HEK293T (cell line): ENCODE data around the gene CASQ2.

Experiments used
- CTCF ChIA-PET: fragments of 350-600 bp; formaldehyde crosslinking; extraction: SDS; loops from one replicate; lab custom pipeline; 2021; ENCODE audit warnings: antibody characterized with exemption, inconsistent platforms; lab: Yijun Ruan, JAX
- POLR2A ChIA-PET: fragments of 350-600 bp; formaldehyde crosslinking; extraction: SDS; loops from one replicate; lab custom pipeline; 2020; ENCODE audit warnings: antibody characterized with exemption, inconsistent platforms; lab: Yijun Ruan, JAX
- DNase-seq: peaks from one replicate; pipeline ENCODE4 v3.0.0; 2012; ENCODE audit warnings: mixed read lengths; ENCODE audit errors: extremely low spot score
- ARNT ChIP-seq: fragments of 450-650 bp; IDR thresholded peaks from 2 replicates; pipeline ENCODE4 v1.6.1; 2017; ENCODE audit warnings: mild to moderate bottlenecking
- BHLHE40 ChIP-seq: fragments of 450-650 bp; IDR thresholded peaks from 2 replicates; pipeline ENCODE4 v1.6.1; 2016; ENCODE audit warnings: mild to moderate bottlenecking, moderate library complexity, borderline replicate concordance
- CTBP1 ChIP-seq: fragments of 450-650 bp; IDR thresholded peaks from 2 replicates; pipeline ENCODE4 v1.6.1; 2016; ENCODE audit warnings: borderline replicate concordance
- ELF4 ChIP-seq: fragments of 450-650 bp; IDR thresholded peaks from 2 replicates; pipeline ENCODE4 v1.6.1; 2017; ENCODE audit warnings: antibody characterized with exemption
- FOXA1 ChIP-seq: fragments of 450-650 bp; IDR thresholded peaks from 2 replicates; pipeline ENCODE4 v1.6.1; 2016; ENCODE audit warnings: mild to moderate bottlenecking
- FOXK2 ChIP-seq: fragments of 450-650 bp; IDR thresholded peaks from 2 replicates; pipeline ENCODE4 v1.6.1; 2016; ENCODE audit warnings: mild to moderate bottlenecking
- FOXM1 ChIP-seq: fragments of 450-650 bp; IDR thresholded peaks from 2 replicates; pipeline ENCODE4 v1.6.1; 2017; ENCODE audit warnings: mild to moderate bottlenecking, borderline replicate concordance
- HDGF ChIP-seq: fragments of 450-650 bp; IDR thresholded peaks from 2 replicates; pipeline ENCODE4 v1.6.1; 2017; ENCODE audit warnings: antibody characterized with exemption, borderline replicate concordance
- L3MBTL2 ChIP-seq: fragments of 450-650 bp; conservative IDR thresholded peaks from 2 replicates; pipeline ENCODE4 v1.6.1; 2016; ENCODE audit warnings: mild to moderate bottlenecking
- LEF1 ChIP-seq: fragments of 450-650 bp; IDR thresholded peaks from 2 replicates; pipeline ENCODE4 v1.6.1; 2017; ENCODE audit warnings: mild to moderate bottlenecking, borderline replicate concordance
- NFRKB ChIP-seq: fragments of 450-650 bp; IDR thresholded peaks from 2 replicates; pipeline ENCODE4 v1.6.1; 2016; ENCODE audit warnings: mild to moderate bottlenecking, moderate library complexity
- PKNOX1 ChIP-seq: fragments of 450-650 bp; IDR thresholded peaks from 2 replicates; pipeline ENCODE4 v1.6.1; 2016
- SP1 ChIP-seq: fragments of 450-650 bp; IDR thresholded peaks from 2 replicates; pipeline ENCODE4 v1.6.1; 2017
- SUZ12 ChIP-seq: fragments of 450-650 bp; IDR thresholded peaks from 2 replicates; pipeline ENCODE4 v1.6.1; 2016; ENCODE audit warnings: mild to moderate bottlenecking
- TARDBP ChIP-seq: fragments of 450-650 bp; IDR thresholded peaks from 2 replicates; pipeline ENCODE4 v1.6.1; 2016
- ZNF384 ChIP-seq: fragments of 450-650 bp; IDR thresholded peaks from 2 replicates; pipeline ENCODE4 v1.6.1; 2016

Gene CASQ2

GRCh38 chr1:115762779-115763178 lies 5.7 kb downstream of the CASQ2 start:
- DNase-seq = no peak
- POLR2A ChIA-PET = no interaction called here
- CTCF ChIA-PET = interaction anchor here (1.5 to 3.0 kb wide), 5 partner anchors 9 to 167 kb away, joined by 3 to 17 read pairs (median 6); no protein-coding TSS in a partner anchor
- TF ChIP-seq PKNOX1 = no peak
- no peak for TF ChIP-seq LEF1
- TF ChIP-seq SP1 = no peak
- TF ChIP-seq BHLHE40 = no peak
- no peak for TF ChIP-seq TARDBP
- no peak for TF ChIP-seq CTBP1
- TF ChIP-seq FOXA1 = no peak
- TF ChIP-seq ARNT = no peak
- TF ChIP-seq L3MBTL2 = no peak
- no peak for TF ChIP-seq ELF4
- no peak for TF ChIP-seq NFRKB
- no peak for TF ChIP-seq ZNF384
- TF ChIP-seq FOXM1 = no peak
- no peak for TF ChIP-seq HDGF
- no peak for TF ChIP-seq FOXK2
- TF ChIP-seq SUZ12 = no peak

GRCh38 chr1:115761601-115762302 lies 6.8 kb downstream of the CASQ2 start:
- no peak for TF ChIP-seq ELF4
- TF ChIP-seq NFRKB = no peak
- TF ChIP-seq FOXK2 = no peak
- no peak for TF ChIP-seq L3MBTL2
- TF ChIP-seq PKNOX1 = no peak
- no peak for TF ChIP-seq LEF1
- TF ChIP-seq ARNT = no peak
- no peak for TF ChIP-seq BHLHE40
- TF ChIP-seq TARDBP = no peak
- TF ChIP-seq FOXA1 = no peak
- TF ChIP-seq SP1 = no peak
- TF ChIP-seq HDGF = no peak
- no peak for TF ChIP-seq FOXM1
- no peak for TF ChIP-seq SUZ12
- no peak for TF ChIP-seq CTBP1
- TF ChIP-seq ZNF384 = no peak
- DNase-seq = no peak
- POLR2A ChIA-PET = no interaction called here
- CTCF ChIA-PET = interaction anchor here (1.5 to 1.7 kb wide), 3 partner anchors 10 to 166 kb away, joined by 3 to 6 read pairs (median 5); no protein-coding TSS in a partner anchor

- POLR2A ChIA-PET = no interaction called here
- CTCF ChIA-PET = no interaction called here
Observed at GRCh38 chr1:115757856-115758255, 10.7 kb downstream of the CASQ2 start.

GRCh38 chr1:115757326-115757725 lies 11.2 kb downstream of the CASQ2 start:
- POLR2A ChIA-PET = no interaction called here
- DNase-seq = no peak
- CTCF ChIA-PET = no interaction called here
- TF ChIP-seq ELF4 (no peak), HDGF (no peak), SUZ12 (no peak)

More at GRCh38 chr1:115757856-115758255, 10.7 kb downstream of the CASQ2 start:
- DNase-seq = no peak
- TF ChIP-seq CTBP1 (no peak), L3MBTL2 (no peak), ARNT (no peak), PKNOX1 (no peak), FOXA1 (no peak), HDGF (no peak), LEF1 (no peak), SUZ12 (no peak), FOXM1 (no peak), BHLHE40 (no peak), TARDBP (no peak), NFRKB (no peak), ELF4 (no peak), FOXK2 (no peak), ZNF384 (no peak), SP1 (no peak)

GRCh38 chr1:115755456-115756370 lies 12.8 kb downstream of the CASQ2 start:
- DNase-seq = no peak
- ChIA-PET CTCF (interaction anchor here (1.8 kb wide), 1 partner anchor 9 kb away, joined by 5 read pairs; no protein-coding TSS in a partner anchor), POLR2A (no interaction called here)
- TF ChIP-seq TARDBP (no peak), SUZ12 (no peak), FOXK2 (no peak), CTBP1 (no peak), NFRKB (no peak), PKNOX1 (no peak), FOXM1 (no peak), SP1 (no peak), HDGF (no peak), LEF1 (no peak), FOXA1 (no peak), ZNF384 (no peak), ARNT (no peak), BHLHE40 (no peak), L3MBTL2 (no peak)
